CD14-positive monocyte (primary cell): ENCODE measurements around the gene LRP1. TPM values are rescaled to one million over a fixed set of nuclear protein-coding genes. Genes with fewer than 3 reads are reported as not detected.

ENCODE experiments used
- DNase-seq, 3 donors: peaks; one replicate each; pipeline ENCODE4 v3.0.0-alpha.2; 2011 to 2022
- H2AFZ ChIP-seq: 2 replicates; pipeline ENCODE4 v1.6.0; 2012; ENCODE audit warnings: mild to moderate bottlenecking, low read depth, low read length, inconsistent platforms; ENCODE audit not compliant: insufficient read depth, poor library complexity, severe bottlenecking
- H3K27ac ChIP-seq, 2 donors: 1 replicate in 1 of 2; 2 replicates in 1 of 2; pipeline ENCODE4 v1.5.1; 2012 to 2013; ENCODE audit warnings: low read length in 2 of 2, control low read depth in 1 of 2, inconsistent platforms in 1 of 2, low read depth in 1 of 2, mild to moderate bottlenecking in 1 of 2
- H3K27me3 ChIP-seq, 2 donors: one replicate each; pipeline versions ENCODE4 v1.6.0 to v1.6.1; 2011 to 2013; ENCODE audit warnings: low read length in 2 of 2; ENCODE audit not compliant: control insufficient read depth in 2 of 2, insufficient read depth in 2 of 2
- H3K36me3 ChIP-seq, 2 donors: replicated peaks in 1 of 2; 1 replicate in 1 of 2; 2 replicates in 1 of 2; pipeline versions ENCODE4 v1.5.1 to v1.6.1; 2012 to 2013; ENCODE audit warnings: low read length in 2 of 2, control low read depth in 1 of 2, inconsistent platforms in 1 of 2, mild to moderate bottlenecking in 1 of 2; ENCODE audit not compliant: insufficient read depth in 2 of 2, control insufficient read depth in 1 of 2
- H3K4me1 ChIP-seq, 2 donors: 1 replicate in 1 of 2; 2 replicates in 1 of 2; pipeline versions ENCODE4 v1.5.1 to v1.6.1; 2012 to 2013; ENCODE audit warnings: low read length in 2 of 2, control low read depth in 1 of 2, inconsistent platforms in 1 of 2, mild to moderate bottlenecking in 1 of 2, moderate library complexity in 1 of 2; ENCODE audit not compliant: insufficient read depth in 2 of 2, control insufficient read depth in 1 of 2
- H3K4me2 ChIP-seq: replicated peaks from 2 replicates; pipeline ENCODE3; 2012; ENCODE audit warnings: low read length, moderate library complexity, mild to moderate bottlenecking; ENCODE audit not compliant: poor library complexity, severe bottlenecking; ENCODE audit errors: extremely low read depth
- H3K4me3 ChIP-seq, 3 experiments: fragments of 200-600 bp in 1 of 3; sonication (generic) in 1 of 3; replicated peaks in 1 of 3; 1 replicate in 2 of 3; 2 replicates in 1 of 3; pipeline ENCODE4 v1.5.1; 2011 to 2013; ENCODE audit warnings: low read length in 3 of 3, mild to moderate bottlenecking in 3 of 3, control low read depth in 2 of 3, low read depth in 2 of 3, inconsistent platforms in 1 of 3, moderate library complexity in 1 of 3
- H3K79me2 ChIP-seq: 2 replicates; pipeline ENCODE4 v1.6.0; 2012; ENCODE audit warnings: mild to moderate bottlenecking, control low read depth, inconsistent platforms, low read length, moderate library complexity; ENCODE audit not compliant: insufficient read depth
- H3K9ac ChIP-seq: 2 replicates; pipeline ENCODE4 v1.6.0; 2017; ENCODE audit warnings: low read length, mild to moderate bottlenecking; ENCODE audit not compliant: insufficient read depth, poor library complexity, severe bottlenecking
- H3K9me3 ChIP-seq, 2 donors: replicated peaks in 1 of 2; 1 replicate in 1 of 2; 2 replicates in 1 of 2; pipeline versions ENCODE4 v1.5.1 to v1.6.1; 2012 to 2013; ENCODE audit warnings: low read length in 2 of 2, control low read depth in 1 of 2; ENCODE audit not compliant: control insufficient read depth in 1 of 2, insufficient read depth in 1 of 2
- H4K20me1 ChIP-seq: 2 replicates; pipeline ENCODE4 v1.6.0; 2012; ENCODE audit warnings: mild to moderate bottlenecking, low read length, control low read depth, moderate library complexity; ENCODE audit not compliant: insufficient read depth
- H3K27ac Mint-ChIP-seq, 7 donors: one replicate each; pipeline ENCODE4 v1.8.0; 2020; ENCODE audit warnings: mild to moderate bottlenecking in 7 of 7, mixed read lengths in 7 of 7, moderate library complexity in 6 of 7, inconsistent platforms in 2 of 7
- H3K27me3 Mint-ChIP-seq, 3 donors: one replicate each; pipeline ENCODE4 v1.8.0; 2021 to 2022; ENCODE audit warnings: low read depth in 3 of 3, mild to moderate bottlenecking in 3 of 3, mixed read lengths in 3 of 3, moderate library complexity in 3 of 3, inconsistent platforms in 1 of 3
- H3K36me3 Mint-ChIP-seq, 2 donors: one replicate each; pipeline ENCODE4 v1.8.0; 2020; ENCODE audit warnings: mixed read lengths in 2 of 2, inconsistent platforms in 1 of 2, mild to moderate bottlenecking in 1 of 2
- H3K4me1 Mint-ChIP-seq: one replicate; pipeline ENCODE4 v1.8.0; 2020; ENCODE audit warnings: mild to moderate bottlenecking, mixed read lengths
- H3K4me3 Mint-ChIP-seq, 2 donors: one replicate each; pipeline ENCODE4 v1.8.0; 2020; ENCODE audit warnings: mild to moderate bottlenecking in 2 of 2, mixed read lengths in 2 of 2, moderate library complexity in 1 of 2
- H3K9me3 Mint-ChIP-seq, 7 donors: one replicate each; pipeline ENCODE4 v1.8.0; 2020 to 2022; ENCODE audit warnings: mixed read lengths in 7 of 7, mild to moderate bottlenecking in 6 of 7, moderate library complexity in 6 of 7, inconsistent platforms in 2 of 7
- CTCF ChIP-seq: fragments of 200-600 bp; IDR thresholded peaks from one replicate; pipeline ENCODE4 v1.8.0; 2022; ENCODE audit warnings: antibody characterized with exemption, mild to moderate bottlenecking
- WGBS: methylation state at CpG from one replicate; pipeline ENCODE4 v1.1.5; 2013; ENCODE audit warnings: missing lambda C conversion rate; ENCODE audit not compliant: insufficient coverage; 5-methylcytosine and 5-hydroxymethylcytosine counted together
- intact Hi-C, 2 donors: fragments of 100-400 bp; cut with micrococcal nuclease; formaldehyde crosslinking; loops; one replicate each; pipeline versions ENCODE4 v1.15.0 to v1.15.1; 2023
- polyA plus RNA-seq, 3 donors: library from polyadenylated mRNA; depleted of rRNA in 1 of 3; unstranded in 2 of 3; stranded (reverse) in 1 of 3; fragments of 300-500 nt in 2 of 3; fragments of >200 nt in 1 of 3; fragmentation: Illumina TruSeq in 2 of 3; gene quantifications; 1 replicate in 2 of 3; 2 replicates in 1 of 3; pipeline ENCODE4 v1.2.3, GENCODE V29; 2012 to 2021

The LRP1 gene
- polyA plus RNA-seq, 3 donors = 5.5 to 246 (median 10.5) TPM

GRCh38 chr12:57095440-57095839 is 32.8 kb upstream of the LRP1 start:
- peak overlapping the region in 3 of 7 donors; percentile 54 to 78 (median 75) for H3K27ac Mint-ChIP-seq
- no peak overlapping the region for H3K27ac ChIP-seq
- H3K4me2 ChIP-seq = no peak overlapping the region
- H3K9ac ChIP-seq = no peak overlapping the region
- H3K27me3 ChIP-seq = no peaks in the 10 kb centered on the region
- H3K4me3 Mint-ChIP-seq = no peak overlapping the region
- H3K4me3 ChIP-seq = no peak overlapping the region
- peaks cover 41% of the 10 kb centered on the region for H3K4me1 Mint-ChIP-seq
- H3K36me3 Mint-ChIP-seq = peaks cover 73 to 75% of the 10 kb centered on the region in 2 donors
- no peak overlapping the region for H2AFZ ChIP-seq
- H3K36me3 ChIP-seq = peaks cover 62 to 67% of the 10 kb centered on the region in 2 donors
- H3K9me3 ChIP-seq = no peaks in the 10 kb centered on the region
- peaks cover 0 to 10% (median 0%) of the 10 kb centered on the region in 3 donors for H3K27me3 Mint-ChIP-seq
- H3K4me1 ChIP-seq = peaks cover 21 to 30% of the 10 kb centered on the region in 2 donors
- H4K20me1 ChIP-seq = peaks cover 99% of the 10 kb centered on the region
- intact Hi-C loops = no loop called here
- WGBS = 80% methylated on average over 1 of the region's 3 CpGs
- TF ChIP-seq CTCF = no peak
- peaks cover 7% of the 10 kb centered on the region for H3K79me2 ChIP-seq
- H3K9me3 Mint-ChIP-seq = no peaks in the 10 kb centered on the region
- no peak for DNase-seq

DNA sequence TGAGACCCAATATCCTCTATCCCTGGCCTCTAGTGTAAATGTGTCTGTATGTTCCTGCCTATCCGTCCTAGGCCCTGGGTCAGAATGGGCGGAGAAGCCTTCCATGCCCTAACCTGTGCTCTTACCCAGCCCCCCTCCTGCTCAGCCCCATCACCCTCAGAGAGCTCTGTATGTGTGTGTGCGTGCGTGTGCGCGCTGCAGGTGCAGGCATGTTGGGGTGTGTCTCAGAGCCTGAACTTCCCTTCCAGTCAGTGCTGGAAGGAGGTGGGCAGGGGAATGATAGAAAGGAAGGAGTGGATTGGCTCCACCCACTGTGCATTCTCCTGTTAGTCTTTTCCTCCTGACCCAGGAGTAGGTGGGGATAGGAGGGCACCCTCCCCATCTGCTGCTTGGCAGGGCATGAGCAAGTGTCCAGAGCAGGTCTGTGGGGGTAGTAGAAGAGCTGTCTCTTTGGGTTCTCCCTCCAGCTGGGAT is 32.1 kb upstream of the LRP1 start:
- H3K9ac ChIP-seq = no peak overlapping the region
- no peak overlapping the region for H3K4me3 ChIP-seq
- H3K36me3 Mint-ChIP-seq = peaks cover 75 to 76% of the 10 kb centered on the region in 2 donors
- whole genome bisulfite sequencing = 100% methylated on average over 4 of the region's 6 CpGs
- H2AFZ ChIP-seq = no peak overlapping the region
- no peak for DNase-seq
- H4K20me1 ChIP-seq = peaks cover 99% of the 10 kb centered on the region
- H3K4me2 ChIP-seq = no peak overlapping the region
- H3K9me3 ChIP-seq = no peaks in the 10 kb centered on the region
- peak overlapping the region in 1 of 2 donors; percentile 11 for H3K27ac ChIP-seq
- H3K36me3 ChIP-seq = peaks cover 65 to 74% of the 10 kb centered on the region in 2 donors
- peak overlapping the region in 3 of 7 donors; percentile 63 to 78 (median 74) for H3K27ac Mint-ChIP-seq
- H3K4me3 Mint-ChIP-seq = no peak overlapping the region
- TF ChIP-seq CTCF = no peak
- no peaks in the 10 kb centered on the region for H3K9me3 Mint-ChIP-seq
- peaks cover 16 to 23% of the 10 kb centered on the region in 2 donors for H3K4me1 ChIP-seq
- intact Hi-C loops = no loop called here
- peaks cover 34% of the 10 kb centered on the region for H3K4me1 Mint-ChIP-seq
- H3K27me3 Mint-ChIP-seq = peaks cover 0 to 5% (median 0%) of the 10 kb centered on the region in 3 donors
- H3K79me2 ChIP-seq = peaks cover 7% of the 10 kb centered on the region
- no peaks in the 10 kb centered on the region for H3K27me3 ChIP-seq
